OCI-LY7 (cell line): ENCODE measurements around the gene HIP1. TPM values are rescaled to one million over a fixed set of nuclear protein-coding genes. Genes with fewer than 3 reads are reported as not detected.

ENCODE experiments used
- BruUV-seq: library from RNA; stranded (reverse); fragments of 400-500 nt; replicated peaks from 2 replicates; lab custom pipeline; 2021; lab: Mats Ljungman, UMichigan
- CTCF ChIA-PET: fragments of 300-600 bp; sonication (Branson Sonifier 250); formaldehyde crosslinking; loops from one replicate; lab custom pipeline; 2022; ENCODE audit warnings: antibody characterized with exemption; ENCODE audit not compliant: unreplicated experiment; lab: Charles Lee
- POLR2A ChIA-PET: fragments of 300-600 bp; sonication (Branson Sonifier 250); formaldehyde crosslinking; loops from one replicate; lab custom pipeline; 2022; ENCODE audit warnings: antibody characterized with exemption; lab: Charles Lee
- DNase-seq: peaks from one replicate; pipeline ENCODE4 v3.0.0-alpha.2; 2015; ENCODE audit warnings: low spot score
- H2AFZ ChIP-seq: fragments of 200-600 bp; sonication (generic), shearing (Covaris generic); 2 replicates; pipeline ENCODE4 v1.6.1; 2014; ENCODE audit warnings: mild to moderate bottlenecking, antibody characterized with exemption, low read length, moderate library complexity
- H3K27ac ChIP-seq: fragments of 200-600 bp; sonication (generic); 2 replicates; pipeline ENCODE4 v1.5.1; 2014; ENCODE audit warnings: mixed run types, low read depth, mild to moderate bottlenecking, moderate library complexity, low read length, inconsistent platforms; ENCODE audit not compliant: poor library complexity, severe bottlenecking
- H3K36me3 ChIP-seq: fragments of 200-600 bp; sonication (generic); 2 replicates; pipeline ENCODE4 v1.6.1; 2014; ENCODE audit warnings: mild to moderate bottlenecking, antibody characterized with exemption, low read length, moderate library complexity, mixed read lengths; ENCODE audit not compliant: insufficient read depth
- H3K4me1 ChIP-seq: fragments of 200-600 bp; sonication (generic); 2 replicates; pipeline ENCODE4 v1.5.1; 2014; ENCODE audit warnings: mild to moderate bottlenecking, low read length; ENCODE audit not compliant: insufficient read depth, poor library complexity, severe bottlenecking
- H3K4me2 ChIP-seq: fragments of 200-600 bp; sonication (generic); 2 replicates; pipeline ENCODE4 v1.6.1; 2014; ENCODE audit warnings: mild to moderate bottlenecking, low read length
- H3K4me3 ChIP-seq: fragments of 200-600 bp; sonication (generic); 2 replicates; pipeline ENCODE4 v1.5.1; 2014; ENCODE audit warnings: mild to moderate bottlenecking, low read depth, low read length; ENCODE audit not compliant: poor library complexity, severe bottlenecking
- H3K79me2 ChIP-seq: fragments of 200-600 bp; sonication (generic); 2 replicates; pipeline ENCODE4 v1.6.1; 2016; ENCODE audit warnings: low read depth, mild to moderate bottlenecking, low read length, moderate library complexity, mixed read lengths; ENCODE audit not compliant: insufficient read depth
- H3K9me2 ChIP-seq: fragments of 200-600 bp; sonication (generic); 2 replicates; pipeline ENCODE4 v1.6.1; 2016; ENCODE audit warnings: mild to moderate bottlenecking, low read length, mixed read lengths; ENCODE audit not compliant: insufficient read depth
- H3K9me3 ChIP-seq: fragments of 200-600 bp; sonication (generic); 2 replicates; pipeline ENCODE4 v1.6.1; 2014; ENCODE audit warnings: mild to moderate bottlenecking, mixed run types, low read length, mixed read lengths
- H4K20me1 ChIP-seq: fragments of 200-600 bp; sonication (generic); 2 replicates; pipeline ENCODE4 v1.6.1; 2014; ENCODE audit warnings: mild to moderate bottlenecking, antibody characterized with exemption, low read length, moderate library complexity, mixed read lengths; ENCODE audit not compliant: insufficient read depth
- EZH2phosphoT487 ChIP-seq: fragments of 200-600 bp; sonication (generic); IDR thresholded peaks from 2 replicates; pipeline ENCODE4 v1.6.1; 2018; ENCODE audit warnings: low read depth, borderline replicate concordance, mild to moderate bottlenecking, mixed run types, antibody characterized with exemption, low read length, moderate library complexity, mixed read lengths
- intact Hi-C: fragments of 100-400 bp; cut with micrococcal nuclease; formaldehyde crosslinking; loops from one replicate; pipeline ENCODE4 v1.10.0; 2022; ENCODE audit not compliant: unreplicated experiment
- total RNA-seq, 2 experiments: library from RNA; depleted of rRNA in 1 of 2; stranded (reverse); fragments of >200 nt in 1 of 2; shearing (Covaris generic) in 1 of 2; gene quantifications; 2 replicates each; pipeline ENCODE4 v1.2.3, GENCODE V29; 2014 to 2022
- TF ChIP-seq, protein P1 (sequence below): fragments of 200-600 bp; sonication (generic); conservative IDR thresholded peaks from 2 replicates; pipeline ENCODE4 v1.5.1; 2014; ENCODE audit warnings: mild to moderate bottlenecking, antibody characterized with exemption, low read length, moderate library complexity, mixed read lengths

HIP1 gene
- total RNA-seq, 2 experiments from 2014 or later: 15.0 to 27.8 TPM

DNA sequence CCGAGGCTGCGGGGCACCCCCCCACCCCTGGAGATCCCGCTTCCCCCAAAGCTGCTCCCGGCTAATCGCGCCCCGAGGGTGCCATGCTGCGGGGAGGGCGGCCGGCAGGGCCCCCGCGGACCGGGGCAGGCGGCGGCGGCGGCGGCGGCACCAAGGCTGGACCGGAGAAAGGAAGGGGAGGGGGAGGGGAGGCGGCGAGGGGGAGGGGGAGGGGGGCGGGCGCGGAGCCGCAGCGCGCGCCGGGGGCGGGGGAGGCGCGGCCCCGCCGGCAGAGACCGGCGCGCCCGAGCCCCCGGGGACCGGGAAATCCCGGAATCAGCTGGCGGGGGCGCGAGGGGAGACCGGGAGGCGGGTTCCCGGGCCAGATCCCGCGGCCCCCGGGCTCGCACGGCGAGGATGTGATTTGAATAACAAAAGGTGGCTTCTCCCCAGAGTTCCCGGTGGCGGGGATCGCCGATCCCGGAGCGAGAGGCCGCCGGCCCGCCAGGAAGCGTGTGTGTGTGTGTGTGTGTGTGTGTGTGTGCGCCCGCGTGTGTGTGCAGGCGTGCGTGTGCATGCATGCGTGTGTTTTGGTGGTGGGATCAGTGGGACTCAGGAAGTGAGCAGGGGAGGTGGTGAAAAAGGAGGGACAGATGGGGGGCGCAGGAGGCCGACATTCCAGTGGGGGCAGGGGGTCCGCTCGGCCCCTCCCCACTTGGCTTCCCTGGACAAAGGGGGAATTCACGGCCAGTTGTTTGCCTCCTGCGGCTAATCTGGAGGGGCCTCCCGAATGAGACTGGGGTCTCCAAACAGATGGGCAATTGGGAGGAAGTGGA lies 99.5 kb downstream of the HIP1 start:
- H3K4me2 ChIP-seq: peak overlapping the region; percentile 81
- no peaks in the 10 kb centered on the region for H3K79me2 ChIP-seq
- H3K9me2 ChIP-seq: no peaks in the 10 kb centered on the region
- intact Hi-C loops: no loop called here
- peaks cover 16% of the 10 kb centered on the region for H3K9me3 ChIP-seq
- H3K27ac ChIP-seq: no peak overlapping the region
- BruUV-seq: no TSS peak
- H3K4me1 ChIP-seq: peaks cover 10% of the 10 kb centered on the region
- peak; percentile 41 for DNase-seq
- POLR2A ChIA-PET: interaction anchor here (0.7 to 1.3 kb wide), 2 partner anchors 15 to 23 kb away, joined by 3 read pairs; no protein-coding TSS in a partner anchor
- peaks cover 17% of the 10 kb centered on the region for H3K36me3 ChIP-seq
- peak overlapping the region; percentile 53 for H2AFZ ChIP-seq
- CTCF ChIA-PET: interaction anchor here (0.6 kb wide), 1 partner anchor 23 kb away, joined by 4 read pairs; no protein-coding TSS in a partner anchor
- no peak for TF ChIP-seq EZH2phosphoT487
- TF ChIP-seq, protein P1, sequence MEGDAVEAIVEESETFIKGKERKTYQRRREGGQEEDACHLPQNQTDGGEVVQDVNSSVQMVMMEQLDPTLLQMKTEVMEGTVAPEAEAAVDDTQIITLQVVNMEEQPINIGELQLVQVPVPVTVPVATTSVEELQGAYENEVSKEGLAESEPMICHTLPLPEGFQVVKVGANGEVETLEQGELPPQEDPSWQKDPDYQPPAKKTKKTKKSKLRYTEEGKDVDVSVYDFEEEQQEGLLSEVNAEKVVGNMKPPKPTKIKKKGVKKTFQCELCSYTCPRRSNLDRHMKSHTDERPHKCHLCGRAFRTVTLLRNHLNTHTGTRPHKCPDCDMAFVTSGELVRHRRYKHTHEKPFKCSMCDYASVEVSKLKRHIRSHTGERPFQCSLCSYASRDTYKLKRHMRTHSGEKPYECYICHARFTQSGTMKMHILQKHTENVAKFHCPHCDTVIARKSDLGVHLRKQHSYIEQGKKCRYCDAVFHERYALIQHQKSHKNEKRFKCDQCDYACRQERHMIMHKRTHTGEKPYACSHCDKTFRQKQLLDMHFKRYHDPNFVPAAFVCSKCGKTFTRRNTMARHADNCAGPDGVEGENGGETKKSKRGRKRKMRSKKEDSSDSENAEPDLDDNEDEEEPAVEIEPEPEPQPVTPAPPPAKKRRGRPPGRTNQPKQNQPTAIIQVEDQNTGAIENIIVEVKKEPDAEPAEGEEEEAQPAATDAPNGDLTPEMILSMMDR: no peak
- peak overlapping the region; percentile 77 for H3K4me3 ChIP-seq
- no peaks in the 10 kb centered on the region for H4K20me1 ChIP-seq

DNA sequence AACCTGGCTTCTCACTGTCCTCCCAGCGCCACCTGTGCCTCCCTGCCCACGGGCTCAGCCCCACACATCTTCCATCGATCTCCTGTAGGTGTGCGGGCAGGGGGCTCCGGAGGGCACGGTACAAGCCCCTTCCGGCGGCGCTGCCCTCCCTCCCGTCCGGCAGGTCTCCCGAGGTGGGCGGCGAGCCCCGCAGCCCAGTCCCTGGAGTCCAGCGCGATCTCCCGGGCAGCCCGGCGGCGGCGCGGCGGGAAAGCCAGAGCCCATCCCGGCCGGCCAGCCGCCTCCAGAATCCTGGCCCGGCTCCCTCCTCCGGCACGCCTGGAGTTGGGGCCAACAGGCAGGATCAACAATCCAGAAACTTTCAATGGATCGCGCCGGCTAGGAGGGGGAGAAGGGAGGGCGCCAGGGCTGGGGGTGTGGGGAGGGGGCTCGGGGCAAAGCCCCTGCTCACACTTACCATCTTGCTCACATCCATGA lies 100.1 kb downstream of the HIP1 start:
- no TSS peak for BruUV-seq
- DNase-seq: no peak
- ChIA-PET CTCF (interaction anchor here (0.6 kb wide), 1 partner anchor 23 kb away, joined by 4 read pairs; no protein-coding TSS in a partner anchor), POLR2A (interaction anchor here (1.3 kb wide), 1 partner anchor 23 kb away, joined by 3 read pairs; no protein-coding TSS in a partner anchor)
- Histone ChIP-seq H3K79me2 (no peaks in the 10 kb centered on the region), H3K9me2 (no peaks in the 10 kb centered on the region), H2AFZ (no peak overlapping the region), H4K20me1 (no peaks in the 10 kb centered on the region), H3K27ac (no peak overlapping the region), H3K4me2 (peak overlapping the region; percentile 81), H3K4me3 (peak overlapping the region; percentile 77), H3K4me1 (peaks cover 10% of the 10 kb centered on the region), H3K36me3 (peaks cover 11% of the 10 kb centered on the region), H3K9me3 (peaks cover 11% of the 10 kb centered on the region)
- intact Hi-C loops: no loop called here
- TF ChIP-seq, protein P1: no peak
- no peak for TF ChIP-seq EZH2phosphoT487
